Trophoblast cell (in vitro differentiated cells and primary cell): ENCODE measurements around the gene AIRE.

Experiments used
- DNase-seq, 2 donors: peaks; one replicate each; pipeline ENCODE4 v3.0.0-alpha.2; 2016
- H2AFZ ChIP-seq: 2 replicates; pipeline ENCODE4 v1.6.1; 2013; ENCODE audit warnings: low read length, moderate library complexity, mild to moderate bottlenecking; ENCODE audit not compliant: insufficient read depth, poor library complexity
- H2AK5ac ChIP-seq: 2 replicates; pipeline ENCODE4 v1.6.1; 2013; ENCODE audit warnings: mild to moderate bottlenecking, low read length
- H2BK120ac ChIP-seq: 2 replicates; pipeline ENCODE4 v1.6.1; 2013; ENCODE audit warnings: low read length, mild to moderate bottlenecking, moderate library complexity; ENCODE audit not compliant: insufficient read depth, poor library complexity
- H2BK12ac ChIP-seq: 2 replicates; pipeline ENCODE4 v1.6.1; 2013; ENCODE audit warnings: mild to moderate bottlenecking, low read length, moderate library complexity
- H2BK5ac ChIP-seq: 2 replicates; pipeline ENCODE4 v1.6.1; 2013; ENCODE audit warnings: low read length, low read depth, moderate library complexity, mild to moderate bottlenecking; ENCODE audit not compliant: poor library complexity
- H3K14ac ChIP-seq: 2 replicates; pipeline ENCODE4 v1.6.1; 2013; ENCODE audit warnings: mild to moderate bottlenecking, low read length
- H3K18ac ChIP-seq: 2 replicates; pipeline ENCODE4 v1.6.1; 2013; ENCODE audit warnings: mild to moderate bottlenecking, low read length
- H3K23ac ChIP-seq: 2 replicates; pipeline ENCODE4 v1.6.1; 2013; ENCODE audit warnings: low read length
- H3K27ac ChIP-seq: 2 replicates; pipeline ENCODE4 v1.5.1; 2013; ENCODE audit warnings: low read depth, mild to moderate bottlenecking, inconsistent platforms, low read length, moderate library complexity
- H3K27me3 ChIP-seq: 2 replicates; pipeline ENCODE4 v1.6.1; 2013; ENCODE audit warnings: inconsistent platforms, mild to moderate bottlenecking, low read length, moderate library complexity; ENCODE audit not compliant: insufficient read depth
- H3K36me3 ChIP-seq, 2 experiments: 1 replicate in 1 of 2; 2 replicates in 1 of 2; pipeline ENCODE4 v1.6.1; 2013; ENCODE audit warnings: low read length in 2 of 2, mild to moderate bottlenecking in 2 of 2, moderate library complexity in 1 of 2; ENCODE audit not compliant: insufficient read depth in 2 of 2, control insufficient read depth in 1 of 2
- H3K4ac ChIP-seq: 2 replicates; pipeline ENCODE4 v1.6.1; 2013; ENCODE audit warnings: low read depth, mild to moderate bottlenecking, low read length, moderate library complexity
- H3K4me1 ChIP-seq, 2 experiments: 1 replicate in 1 of 2; 2 replicates in 1 of 2; pipeline ENCODE4 v1.6.1; 2013; ENCODE audit warnings: low read length in 2 of 2, mild to moderate bottlenecking in 2 of 2, moderate library complexity in 1 of 2; ENCODE audit not compliant: insufficient read depth in 2 of 2, control insufficient read depth in 1 of 2
- H3K4me2 ChIP-seq: 2 replicates; pipeline ENCODE4 v1.6.1; 2013; ENCODE audit warnings: inconsistent platforms, mild to moderate bottlenecking, low read length, moderate library complexity
- H3K4me3 ChIP-seq: 2 replicates; pipeline ENCODE4 v1.5.1; 2013; ENCODE audit warnings: mild to moderate bottlenecking, low read depth, low read length, inconsistent platforms
- H3K79me1 ChIP-seq: one replicate; pipeline ENCODE4 v1.6.1; 2013; ENCODE audit warnings: low read length
- H3K79me2 ChIP-seq: 2 replicates; pipeline ENCODE4 v1.6.1; 2013; ENCODE audit warnings: low read length, mild to moderate bottlenecking; ENCODE audit not compliant: control insufficient read depth, insufficient read depth, poor library complexity
- H3K9ac ChIP-seq: 2 replicates; pipeline ENCODE4 v1.6.1; 2013; ENCODE audit warnings: mild to moderate bottlenecking, low read length
- H3K9me3 ChIP-seq: 2 replicates; pipeline ENCODE4 v1.6.1; 2013; ENCODE audit warnings: low read depth, mild to moderate bottlenecking, control low read depth, inconsistent platforms, low read length; ENCODE audit not compliant: insufficient read depth
- H4K12ac ChIP-seq: 2 replicates; pipeline ENCODE4 v1.6.1; 2013; ENCODE audit warnings: low read depth, mild to moderate bottlenecking, low read length, moderate library complexity
- H4K8ac ChIP-seq: 2 replicates; pipeline ENCODE4 v1.6.1; 2013; ENCODE audit warnings: low read depth, mild to moderate bottlenecking, low read length, moderate library complexity
- H4K91ac ChIP-seq: one replicate; pipeline ENCODE4 v1.6.1; 2013; ENCODE audit warnings: low read depth, mild to moderate bottlenecking, low read length, moderate library complexity
- WGBS: extraction: QIAGEN DNeasy Blood & Tissue Kit; methylation state at CpG from one replicate; pipeline ENCODE4 v1.1.7; 2013; ENCODE audit warnings: missing lambda C conversion rate; ENCODE audit not compliant: insufficient read length, insufficient coverage; ENCODE audit errors: extremely low coverage; 5-methylcytosine and 5-hydroxymethylcytosine counted together

Gene AIRE

GRCh38 chr21:44314128-44314527 is 28.5 kb downstream of the AIRE start:
- no peak overlapping the region for H4K91ac ChIP-seq
- peaks cover 7% of the 10 kb centered on the region for H3K9me3 ChIP-seq
- no peak overlapping the region for H3K23ac ChIP-seq
- H3K4me3 ChIP-seq = no peak overlapping the region
- H3K14ac ChIP-seq = no peak overlapping the region
- no peak overlapping the region for H2BK12ac ChIP-seq
- no peak overlapping the region for H2BK5ac ChIP-seq
- no peak for DNase-seq
- H3K27ac ChIP-seq = no peak overlapping the region
- H2AFZ ChIP-seq = no peak overlapping the region
- no peak overlapping the region for H3K4ac ChIP-seq
- no peak overlapping the region for H2AK5ac ChIP-seq
- H3K4me2 ChIP-seq = no peak overlapping the region
- peaks cover 87 to 89% of the 10 kb centered on the region in 2 experiments for H3K36me3 ChIP-seq
- H3K79me1 ChIP-seq = no peaks in the 10 kb centered on the region
- no peak overlapping the region for H4K12ac ChIP-seq
- no peak overlapping the region for H2BK120ac ChIP-seq
- no CpG with 5 or more reads among the region's 15 CpGs for WGBS
- H3K27me3 ChIP-seq = no peaks in the 10 kb centered on the region
- H3K18ac ChIP-seq = no peak overlapping the region
- H3K4me1 ChIP-seq = no peaks in the 10 kb centered on the region
- no peaks in the 10 kb centered on the region for H3K79me2 ChIP-seq
- H3K9ac ChIP-seq = no peak overlapping the region
- H4K8ac ChIP-seq = no peak overlapping the region

- Histone ChIP-seq H3K27me3 (no peaks in the 10 kb centered on the region), H3K9ac (no peak overlapping the region), H4K12ac (no peak overlapping the region), H2AK5ac (no peak overlapping the region), H3K4me2 (no peak overlapping the region), H3K4me3 (no peak overlapping the region), H3K14ac (no peak overlapping the region), H3K18ac (no peak overlapping the region), H2BK5ac (no peak overlapping the region), H3K27ac (no peak overlapping the region), H3K9me3 (peaks cover 7% of the 10 kb centered on the region), H3K79me1 (no peaks in the 10 kb centered on the region), H3K23ac (no peak overlapping the region), H4K8ac (no peak overlapping the region), H3K4ac (no peak overlapping the region), H4K91ac (no peak overlapping the region), H2AFZ (no peak overlapping the region), H3K36me3 (peaks cover 91 to 93% of the 10 kb centered on the region in 2 experiments), H2BK12ac (no peak overlapping the region), H3K79me2 (no peaks in the 10 kb centered on the region), H3K4me1 (no peaks in the 10 kb centered on the region), H2BK120ac (no peak overlapping the region)
- DNase-seq = no peak
- WGBS = no CpG with 5 or more reads among the region's 11 CpGs
These were observed 28.9 kb downstream of the AIRE start for GRCh38 chr21:44314561-44314960.

- Histone ChIP-seq H3K79me2 (no peaks in the 10 kb centered on the region), H3K14ac (no peak overlapping the region), H2BK12ac (no peak overlapping the region), H3K9me3 (peaks cover 10% of the 10 kb centered on the region), H2BK120ac (no peak overlapping the region), H3K4me3 (no peak overlapping the region), H3K23ac (no peak overlapping the region), H3K79me1 (no peaks in the 10 kb centered on the region), H2AK5ac (no peak overlapping the region), H3K9ac (no peak overlapping the region), H4K8ac (no peak overlapping the region), H3K27me3 (no peaks in the 10 kb centered on the region), H2BK5ac (no peak overlapping the region), H3K27ac (no peak overlapping the region), H2AFZ (no peak overlapping the region), H3K4ac (no peak overlapping the region), H3K36me3 (peaks cover 85 to 91% of the 10 kb centered on the region in 2 experiments), H4K91ac (no peak overlapping the region), H3K4me2 (no peak overlapping the region), H3K18ac (no peak overlapping the region), H4K12ac (no peak overlapping the region), H3K4me1 (no peaks in the 10 kb centered on the region)
- no CpG with 5 or more reads among the region's 16 CpGs for WGBS
- no peak for DNase-seq
These were observed 30.1 kb downstream of the AIRE start for GRCh38 chr21:44315691-44316203.

- Histone ChIP-seq H4K8ac (no peak overlapping the region), H3K4me1 (no peaks in the 10 kb centered on the region), H3K23ac (no peak overlapping the region), H2BK12ac (no peak overlapping the region), H2AK5ac (no peak overlapping the region), H3K9me3 (peaks cover 12% of the 10 kb centered on the region), H4K12ac (no peak overlapping the region), H3K4me2 (no peak overlapping the region), H4K91ac (no peak overlapping the region), H3K4ac (no peak overlapping the region), H3K4me3 (no peak overlapping the region), H2AFZ (no peak overlapping the region), H3K27ac (no peak overlapping the region), H3K18ac (no peak overlapping the region), H3K9ac (no peak overlapping the region), H2BK120ac (no peak overlapping the region), H3K79me1 (no peaks in the 10 kb centered on the region), H3K79me2 (no peaks in the 10 kb centered on the region), H3K36me3 (peaks cover 80 to 89% of the 10 kb centered on the region in 2 experiments), H3K14ac (no peak overlapping the region), H3K27me3 (no peaks in the 10 kb centered on the region), H2BK5ac (no peak overlapping the region)
- no CpG with 5 or more reads among the region's 27 CpGs for WGBS
- DNase-seq = no peak
These were observed 30.7 kb downstream of the AIRE start for GRCh38 chr21:44316277-44316900.
